Epithelial cell of esophagus (primary cell): ENCODE data around the gene SCG5.

ENCODE experiments used
- DNase-seq: peaks from one replicate; pipeline ENCODE4 v3.0.0; 2010; ENCODE audit warnings: low read depth
- H3K4me3 ChIP-seq: 2 replicates; pipeline ENCODE4 v1.5.1; 2011; ENCODE audit warnings: mild to moderate bottlenecking, low read length, control low read depth
- CTCF ChIP-seq: IDR thresholded peaks from 2 replicates; pipeline ENCODE4 v1.5.1; 2011; ENCODE audit warnings: low read depth, mild to moderate bottlenecking, low read length, control low read depth, inconsistent platforms; ENCODE audit not compliant: insufficient read depth; ENCODE audit errors: missing control alignments

SCG5 gene

GRCh38 chr15:32663671-32664070 lies 22.2 kb downstream of the SCG5 start:
- no peak for TF ChIP-seq CTCF
- H3K4me3 ChIP-seq: no peak overlapping the region
- no peak for DNase-seq

GRCh38 chr15:32664796-32665195 lies 23.3 kb downstream of the SCG5 start:
- no peak for TF ChIP-seq CTCF
- no peak overlapping the region for H3K4me3 ChIP-seq
- no peak for DNase-seq

- DNase-seq: no peak
- no peak for TF ChIP-seq CTCF
- H3K4me3 ChIP-seq: no peak overlapping the region
These were observed 25.8 kb downstream of the SCG5 start for GRCh38 chr15:32667321-32667720.

GRCh38 chr15:32668942-32669341 lies 27.4 kb downstream of the SCG5 start:
- no peak overlapping the region for H3K4me3 ChIP-seq
- no peak for DNase-seq
- TF ChIP-seq CTCF: no peak

GRCh38 chr15:32669896-32670611 lies 28.5 kb downstream of the SCG5 start:
- TF ChIP-seq CTCF: no peak

GRCh38 chr15:32670623-32671022 lies 29.1 kb downstream of the SCG5 start:
- no peak overlapping the region for H3K4me3 ChIP-seq
- no peak for DNase-seq
- TF ChIP-seq CTCF: no peak

More at GRCh38 chr15:32669896-32670611, 28.5 kb downstream of the SCG5 start:
- H3K4me3 ChIP-seq: no peak overlapping the region
- DNase-seq: peak; percentile 55
